K562 (cell line): ENCODE results near the gene NRTN. TPM values are rescaled to one million over a fixed set of nuclear protein-coding genes. Genes with fewer than 3 reads are reported as not detected.

Experiments used
- CCNT2 ChIP-seq: IDR thresholded peaks from 2 replicates; pipeline ENCODE4 v1.6.1; 2011; ENCODE audit warnings: borderline replicate concordance, low read depth, mild to moderate bottlenecking, moderate library complexity, mixed read lengths, low read length; ENCODE audit not compliant: insufficient read length; ENCODE audit errors: extremely low read depth
- CSDE1 ChIP-seq, 2 experiments: fragments of 450-650 bp; IDR thresholded peaks; 2 replicates each; pipeline ENCODE4 v1.6.1; 2016; ENCODE audit warnings: mild to moderate bottlenecking in 1 of 2
- HDAC2 ChIP-seq: fragments of 450-650 bp; IDR thresholded peaks from 2 replicates; pipeline ENCODE4 v1.6.1; 2016; ENCODE audit warnings: mild to moderate bottlenecking
- HNRNPK ChIP-seq: fragments of 200-400 bp; formaldehyde crosslinking; IDR thresholded peaks from one replicate; pipeline ENCODE4 v1.6.1; 2018; ENCODE audit warnings: mild to moderate bottlenecking, low read depth, low read length; ENCODE audit not compliant: poor library complexity, severe bottlenecking
- SAFB2 ChIP-seq: fragments of 200-400 bp; formaldehyde crosslinking; IDR thresholded peaks from 2 replicates; pipeline ENCODE4 v1.6.1; 2018; ENCODE audit warnings: borderline replicate concordance, low read length, low read depth, moderate library complexity; ENCODE audit not compliant: severe bottlenecking
- ZBTB40 ChIP-seq, 2 experiments: fragments of 450-650 bp in 1 of 2; sonication (generic) in 1 of 2; formaldehyde crosslinking in 1 of 2; IDR thresholded peaks; 2 replicates each; pipeline versions ENCODE4 v1.7.1 to v1.9.0; 2016 to 2022; ENCODE audit warnings: inconsistent platforms in 1 of 2, mild to moderate bottlenecking in 1 of 2, missing genetic modification reagents in 1 of 2
- ZNF175 ChIP-seq: fragments of 200-800 bp; sonication (Bioruptor generic); IDR thresholded peaks from 2 replicates; pipeline ENCODE4 v1.6.1; 2016; ENCODE audit warnings: low read depth, mild to moderate bottlenecking, missing genetic modification characterization, missing compliant biosample characterization
- ZNF197 ChIP-seq: fragments of 200-800 bp; sonication (Bioruptor generic); IDR thresholded peaks from 2 replicates; pipeline ENCODE4 v1.6.1; 2016; ENCODE audit warnings: low read depth, missing genetic modification characterization, missing compliant biosample characterization
- ZNF395 ChIP-seq: fragments of 200-800 bp; sonication (Bioruptor generic); IDR thresholded peaks from 2 replicates; pipeline ENCODE4 v1.6.1; 2017; ENCODE audit warnings: missing genetic modification characterization, missing compliant biosample characterization
- polyA plus RNA-seq, 8 experiments: library from polyadenylated mRNA; depleted of rRNA in 4 of 8; stranded (reverse) in 5 of 8; unstranded in 3 of 8; fragments of >200 nt; fragmentation: Nextera tagmentation in 2 of 8; fragmentation: Illumina TruSeq in 1 of 8; extraction: Ambion mirVana in 2 of 8; extraction: Trizol in 1 of 8; gene quantifications; 2 replicates each; pipeline versions ENCODE4 v1.2.1 to v1.2.3, GENCODE V29; 2011 to 2014; ENCODE audit warnings: inconsistent platforms in 1 of 8, missing spikeins in 1 of 8
- total RNA-seq, 7 experiments: library from RNA; depleted of rRNA in 6 of 7; stranded (reverse); fragments of >200 nt in 6 of 7; fragmentation: Illumina TruSeq in 2 of 7; extraction: Trizol in 2 of 7; gene quantifications; 2 replicates each; pipeline versions ENCODE4 v1.2.1 to v1.2.3, GENCODE V29; 2011 to 2021; ENCODE audit warnings: low replicate concordance in 1 of 7
- TF ChIP-seq, protein P1 (sequence below): fragments of 450-650 bp; formaldehyde crosslinking; IDR thresholded peaks from 2 replicates; pipeline ENCODE4 v1.4.0; 2020; ENCODE audit warnings: mild to moderate bottlenecking, mixed read lengths
- TF ChIP-seq, protein P2 (sequence below): sonication (generic); formaldehyde crosslinking; IDR thresholded peaks from 2 replicates; pipeline ENCODE4 v1.8.0; 2023; ENCODE audit warnings: mild to moderate bottlenecking, missing genetic modification reagents

NRTN gene
- total and polyA plus RNA-seq, 9 of the 15 experiments (the other 6 are each of a cell fraction or from before 2014, with no cell fraction given): 0.62 to 8.1 (median 1.6) TPM; not detected in 2

GRCh38 chr19:5790559-5791520 is 14.0 kb upstream of the NRTN start, which contains the start of gene DUS3L (continued):
- TF ChIP-seq, protein P1, sequence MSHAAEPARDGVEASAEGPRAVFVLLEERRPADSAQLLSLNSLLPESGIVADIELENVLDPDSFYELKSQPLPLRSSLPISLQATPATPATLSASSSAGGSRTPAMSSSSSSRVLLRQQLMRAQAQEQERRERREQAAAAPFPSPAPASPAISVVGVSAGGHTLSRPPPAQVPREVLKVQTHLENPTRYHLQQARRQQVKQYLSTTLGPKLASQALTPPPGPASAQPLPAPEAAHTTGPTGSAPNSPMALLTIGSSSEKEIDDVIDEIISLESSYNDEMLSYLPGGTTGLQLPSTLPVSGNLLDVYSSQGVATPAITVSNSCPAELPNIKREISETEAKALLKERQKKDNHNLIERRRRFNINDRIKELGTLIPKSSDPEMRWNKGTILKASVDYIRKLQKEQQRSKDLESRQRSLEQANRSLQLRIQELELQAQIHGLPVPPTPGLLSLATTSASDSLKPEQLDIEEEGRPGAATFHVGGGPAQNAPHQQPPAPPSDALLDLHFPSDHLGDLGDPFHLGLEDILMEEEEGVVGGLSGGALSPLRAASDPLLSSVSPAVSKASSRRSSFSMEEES (CRISPR knock-in tag): peak; percentile 41
- TF ChIP-seq ZNF175 (CRISPR knock-in tag) (peak; percentile 90), ZNF395 (CRISPR knock-in tag) (peak; percentile 88; the same call in 1 of the 2 replicates), ZBTB40 (IDR thresholded peaks at IDR 0.05) (peak; percentile 98), ZBTB40 (CRISPR knock-in tag; IDR thresholded peaks at IDR 0.05) (no peak), CSDE1 (IDR thresholded peaks at IDR 0.05) (no peak), SAFB2 (no peak), CCNT2 (no peak), ZNF197 (CRISPR knock-in tag) (peak; percentile 94), HDAC2 (no peak; the same call in none of the 2 replicates), HNRNPK (no peak)
- TF ChIP-seq, protein P2, sequence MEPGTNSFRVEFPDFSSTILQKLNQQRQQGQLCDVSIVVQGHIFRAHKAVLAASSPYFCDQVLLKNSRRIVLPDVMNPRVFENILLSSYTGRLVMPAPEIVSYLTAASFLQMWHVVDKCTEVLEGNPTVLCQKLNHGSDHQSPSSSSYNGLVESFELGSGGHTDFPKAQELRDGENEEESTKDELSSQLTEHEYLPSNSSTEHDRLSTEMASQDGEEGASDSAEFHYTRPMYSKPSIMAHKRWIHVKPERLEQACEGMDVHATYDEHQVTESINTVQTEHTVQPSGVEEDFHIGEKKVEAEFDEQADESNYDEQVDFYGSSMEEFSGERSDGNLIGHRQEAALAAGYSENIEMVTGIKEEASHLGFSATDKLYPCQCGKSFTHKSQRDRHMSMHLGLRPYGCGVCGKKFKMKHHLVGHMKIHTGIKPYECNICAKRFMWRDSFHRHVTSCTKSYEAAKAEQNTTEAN (CRISPR knock-in tag): no peak
